Keratinocyte (primary cell): ENCODE data around the gene WNT1. TPM values are rescaled to one million over a fixed set of nuclear protein-coding genes. Genes with fewer than 3 reads are reported as not detected.

Source experiments
- DNase-seq: peaks from one replicate; pipeline ENCODE4 v3.0.0-alpha.2; 2011; ENCODE audit warnings: low read depth, missing footprints, low spot score
- FAIRE-seq: peaks from 2 replicates; lab custom pipeline; 2011; peaks lifted over from hg19 to GRCh38; lab: Jason Lieb, UNC
- H2AFZ ChIP-seq: 2 replicates; pipeline ENCODE4 v1.6.0; 2012; ENCODE audit warnings: low read length, control low read depth, inconsistent platforms; ENCODE audit not compliant: control insufficient read depth
- H3K27ac ChIP-seq: 2 replicates; pipeline ENCODE4 v1.5.1; 2011; ENCODE audit warnings: low read length; ENCODE audit not compliant: control insufficient read depth, insufficient read depth
- H3K27me3 ChIP-seq: 3 replicates; pipeline ENCODE4 v1.6.0; 2011; ENCODE audit warnings: low read length; ENCODE audit not compliant: control insufficient read depth, insufficient read depth; ENCODE audit errors: extremely low read depth
- H3K36me3 ChIP-seq, 2 experiments: 2 replicates in 1 of 2; 3 replicates in 1 of 2; pipeline ENCODE4 v1.5.1; 2011; ENCODE audit warnings: low read length in 2 of 2, mild to moderate bottlenecking in 1 of 2; ENCODE audit not compliant: control insufficient read depth in 2 of 2, insufficient read depth in 2 of 2; ENCODE audit errors: extremely low read depth in 1 of 2
- H3K4me1 ChIP-seq: 3 replicates; pipeline ENCODE4 v1.5.1; 2011; ENCODE audit warnings: low read length; ENCODE audit not compliant: control insufficient read depth, insufficient read depth; ENCODE audit errors: extremely low read depth
- H3K4me2 ChIP-seq: 3 replicates; pipeline ENCODE4 v1.6.0; 2011; ENCODE audit warnings: low read depth, low read length; ENCODE audit not compliant: control insufficient read depth, insufficient read depth; ENCODE audit errors: extremely low read depth
- H3K4me3 ChIP-seq, 3 experiments: fragments of 200-600 bp in 1 of 3; sonication (generic) in 1 of 3; 2 replicates in 2 of 3; 3 replicates in 1 of 3; pipeline ENCODE4 v1.5.1; 2011 to 2016; ENCODE audit warnings: low read length in 3 of 3, mild to moderate bottlenecking in 3 of 3, control low read depth in 2 of 3, inconsistent platforms in 1 of 3, low read depth in 1 of 3, mixed read lengths in 1 of 3, mixed run types in 1 of 3, moderate library complexity in 1 of 3; ENCODE audit not compliant: control insufficient read depth in 2 of 3, insufficient read depth in 2 of 3; ENCODE audit errors: extremely low read depth in 1 of 3
- H3K79me2 ChIP-seq: 2 replicates; pipeline ENCODE4 v1.6.0; 2012; ENCODE audit warnings: low read length; ENCODE audit not compliant: control insufficient read depth, insufficient read depth
- H3K9ac ChIP-seq: 3 replicates; pipeline ENCODE4 v1.6.0; 2011; ENCODE audit warnings: low read length; ENCODE audit not compliant: control insufficient read depth, insufficient read depth; ENCODE audit errors: extremely low read depth
- H3K9me1 ChIP-seq: 3 replicates; pipeline ENCODE4 v1.6.0; 2011; ENCODE audit warnings: low read length; ENCODE audit not compliant: control insufficient read depth, insufficient read depth; ENCODE audit errors: extremely low read depth
- H3K9me3 ChIP-seq: 2 replicates; pipeline ENCODE4 v1.5.1; 2012; ENCODE audit warnings: low read depth, low read length; ENCODE audit not compliant: control insufficient read depth
- H4K20me1 ChIP-seq: 3 replicates; pipeline ENCODE4 v1.6.0; 2011; ENCODE audit warnings: low read length; ENCODE audit not compliant: control insufficient read depth, insufficient read depth; ENCODE audit errors: extremely low read depth
- CTCF ChIP-seq, 3 experiments: IDR thresholded peaks in 1 of 3; conservative IDR thresholded peaks in 1 of 3; optimal IDR thresholded peaks in 1 of 3; 2 replicates in 2 of 3; 3 replicates in 1 of 3; pipeline versions ENCODE3 to v1.5.1; 2011; ENCODE audit warnings: low read length in 3 of 3, mild to moderate bottlenecking in 3 of 3, moderate library complexity in 2 of 3, control low read depth in 1 of 3, inconsistent platforms in 1 of 3; ENCODE audit not compliant: insufficient read depth in 2 of 3; ENCODE audit errors: extremely low read depth in 1 of 3
- EZH2 ChIP-seq: IDR thresholded peaks from one replicate; pipeline ENCODE4 v1.6.1; 2012; ENCODE audit warnings: inconsistent platforms, mild to moderate bottlenecking, low read length, moderate library complexity
- dilution Hi-C: fragments of 300-500 bp; cut with MboI; formaldehyde crosslinking; loops from one replicate; pipeline ENCODE4 v1.7.0; 2020; ENCODE audit warnings: low sequenced_read_pairs; ENCODE audit not compliant: extremely low pct_ligation_motif_present
- polyA plus RNA-seq, 5 experiments: library from polyadenylated mRNA; depleted of rRNA in 3 of 5; stranded (reverse) in 3 of 5; stranded (forward) in 1 of 5; unstranded in 1 of 5; fragments of >200 nt; gene quantifications; 1 replicate in 1 of 5; 2 replicates in 3 of 5; 3 replicates in 1 of 5; pipeline versions ENCODE4 v1.2.1 to v1.2.3, GENCODE V29; 2011 to 2012; ENCODE audit warnings: missing spikeins in 2 of 5, low read depth in 1 of 5, low replicate concordance in 1 of 5

WNT1 gene
- polyA plus RNA-seq, 1 donor (not counting 4 experiments of a cell fraction or from before 2014, with no cell fraction given) = not detected

GRCh38 chr12:48933664-48934311 lies 44.3 kb upstream of the WNT1 start:
- FAIRE-seq (no peak), DNase-seq (no peak)
- no peak for TF ChIP-seq CTCF (optimal IDR thresholded peaks at IDR 0.05 in 1 of 3, IDR thresholded peaks at IDR 0.05 in 1 of 3, conservative IDR thresholded peaks at IDR 0.05 in 1 of 3; ENCODE audit: extremely low read depth in 1 of 3, insufficient read depth in 2 of 3, low read length in 3 of 3)
- no peak for TF ChIP-seq EZH2
- dilution Hi-C loops = no loop called here
- Histone ChIP-seq H3K9me1 (no peaks in the 10 kb centered on the region), H3K4me1 (no peaks in the 10 kb centered on the region), H3K9ac (no peak overlapping the region), H3K36me3 (peaks cover 45 to 51% of the 10 kb centered on the region in 2 experiments), H3K4me2 (no peak overlapping the region), H3K27ac (no peak overlapping the region), H3K9me3 (no peaks in the 10 kb centered on the region), H3K27me3 (no peaks in the 10 kb centered on the region), H3K4me3 (no peak overlapping the region), H2AFZ (no peak overlapping the region), H4K20me1 (no peaks in the 10 kb centered on the region), H3K79me2 (no peaks in the 10 kb centered on the region)

- DNase-seq (no peak), FAIRE-seq (no peak)
- H3K4me1 ChIP-seq = no peaks in the 10 kb centered on the region
- H3K9ac ChIP-seq = no peak overlapping the region
- H3K4me3 ChIP-seq = no peak overlapping the region
- no peak overlapping the region for H3K27ac ChIP-seq
- peaks cover 51 to 54% of the 10 kb centered on the region in 2 experiments for H3K36me3 ChIP-seq
- no peaks in the 10 kb centered on the region for H4K20me1 ChIP-seq
- dilution Hi-C loops = no loop called here
- TF ChIP-seq EZH2 (no peak), CTCF (optimal IDR thresholded peaks at IDR 0.05 in 1 of 3, IDR thresholded peaks at IDR 0.05 in 1 of 3, conservative IDR thresholded peaks at IDR 0.05 in 1 of 3; ENCODE audit: extremely low read depth in 1 of 3, insufficient read depth in 2 of 3, low read length in 3 of 3) (peak; percentile 10 to 44 (median 19))
- no peaks in the 10 kb centered on the region for H3K79me2 ChIP-seq
- H3K9me1 ChIP-seq = no peaks in the 10 kb centered on the region
- no peaks in the 10 kb centered on the region for H3K9me3 ChIP-seq
- H3K4me2 ChIP-seq = no peak overlapping the region
- H3K27me3 ChIP-seq = no peaks in the 10 kb centered on the region
- H2AFZ ChIP-seq = no peak overlapping the region
These were observed 43.8 kb upstream of the WNT1 start for GRCh38 chr12:48934312-48934706.
